BLaER1 (cell line): ENCODE measurements around the gene APLP1.
A peak's percentile ranks its signal among the peaks of the same experiment; 100 is the strongest.

Experiments used
- H3K27ac ChIP-seq: shearing (Covaris generic); formaldehyde crosslinking; 2 replicates; pipeline ENCODE4 v1.8.1; 2022
- H3K27me3 ChIP-seq: shearing (Covaris generic); formaldehyde crosslinking; 2 replicates; pipeline ENCODE4 v1.8.1; 2022
- H3K36me3 ChIP-seq: shearing (Covaris generic); formaldehyde crosslinking; 2 replicates; pipeline ENCODE4 v1.8.1; 2022
- H3K4me1 ChIP-seq: shearing (Covaris generic); formaldehyde crosslinking; 2 replicates; pipeline ENCODE4 v1.8.1; 2022
- H3K4me2 ChIP-seq: shearing (Covaris generic); formaldehyde crosslinking; 2 replicates; pipeline ENCODE4 v1.8.1; 2022
- H3K4me3 ChIP-seq: shearing (Covaris generic); formaldehyde crosslinking; 2 replicates; pipeline ENCODE4 v1.8.1; 2022
- H3K9ac ChIP-seq: shearing (Covaris generic); formaldehyde crosslinking; 2 replicates; pipeline ENCODE4 v1.8.1; 2022
- H3K9me3 ChIP-seq: shearing (Covaris generic); formaldehyde crosslinking; 2 replicates; pipeline ENCODE4 v1.8.1; 2022
- H4K20me1 ChIP-seq: shearing (Covaris generic); formaldehyde crosslinking; 2 replicates; pipeline ENCODE4 v1.8.1; 2022
- Cebpa-rat ChIP-seq: shearing (Covaris generic); IDR thresholded peaks from 2 replicates; pipeline ENCODE4 v1.8.1; 2022

APLP1 gene

DNA sequence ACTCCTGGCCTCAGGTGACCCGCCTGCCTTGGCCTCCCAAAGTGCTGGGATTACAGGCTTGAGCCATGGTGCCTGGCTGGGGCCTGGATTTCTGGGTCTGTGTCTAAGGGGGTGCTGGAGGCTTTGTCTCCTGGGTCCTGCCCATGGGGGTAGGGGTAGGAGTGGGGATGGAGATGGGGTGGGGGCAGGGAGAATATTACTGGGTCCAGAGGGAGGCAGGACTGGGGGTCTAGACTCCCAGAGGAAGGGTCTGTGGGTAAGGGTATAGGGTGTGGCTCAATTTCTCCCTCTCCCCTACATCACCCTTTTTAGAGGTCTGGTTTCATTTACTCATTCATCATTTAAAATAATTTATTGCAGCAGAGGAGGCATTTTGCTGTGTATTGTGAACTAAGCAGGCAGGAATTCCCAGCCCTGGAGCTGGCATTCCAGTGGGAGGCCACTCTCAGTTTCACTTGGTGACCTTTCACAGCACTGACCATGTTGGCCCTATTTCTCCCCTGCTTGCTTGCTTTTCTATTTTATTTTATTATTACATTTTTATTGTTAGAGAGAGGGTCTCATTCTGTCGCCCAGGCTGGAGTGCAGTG lies 32.8 kb downstream of the APLP1 start:
- Histone ChIP-seq H3K27me3 (no peaks in the 10 kb centered on the region), H4K20me1 (no peaks in the 10 kb centered on the region), H3K27ac (peak overlapping the region; percentile 87; the same call in 1 of the 2 replicates), H3K36me3 (peaks cover 18% of the 10 kb centered on the region), H3K9me3 (no peaks in the 10 kb centered on the region), H3K4me1 (peaks cover 67% of the 10 kb centered on the region), H3K9ac (0 out of 2 replicates have a peak overlapping the region, but pooled peaks have one; percentile 74), H3K4me2 (peak overlapping the region; percentile 96), H3K4me3 (peak overlapping the region; percentile 83; the same call in 1 of the 2 replicates)
- no peak for TF ChIP-seq Cebpa-rat

DNA sequence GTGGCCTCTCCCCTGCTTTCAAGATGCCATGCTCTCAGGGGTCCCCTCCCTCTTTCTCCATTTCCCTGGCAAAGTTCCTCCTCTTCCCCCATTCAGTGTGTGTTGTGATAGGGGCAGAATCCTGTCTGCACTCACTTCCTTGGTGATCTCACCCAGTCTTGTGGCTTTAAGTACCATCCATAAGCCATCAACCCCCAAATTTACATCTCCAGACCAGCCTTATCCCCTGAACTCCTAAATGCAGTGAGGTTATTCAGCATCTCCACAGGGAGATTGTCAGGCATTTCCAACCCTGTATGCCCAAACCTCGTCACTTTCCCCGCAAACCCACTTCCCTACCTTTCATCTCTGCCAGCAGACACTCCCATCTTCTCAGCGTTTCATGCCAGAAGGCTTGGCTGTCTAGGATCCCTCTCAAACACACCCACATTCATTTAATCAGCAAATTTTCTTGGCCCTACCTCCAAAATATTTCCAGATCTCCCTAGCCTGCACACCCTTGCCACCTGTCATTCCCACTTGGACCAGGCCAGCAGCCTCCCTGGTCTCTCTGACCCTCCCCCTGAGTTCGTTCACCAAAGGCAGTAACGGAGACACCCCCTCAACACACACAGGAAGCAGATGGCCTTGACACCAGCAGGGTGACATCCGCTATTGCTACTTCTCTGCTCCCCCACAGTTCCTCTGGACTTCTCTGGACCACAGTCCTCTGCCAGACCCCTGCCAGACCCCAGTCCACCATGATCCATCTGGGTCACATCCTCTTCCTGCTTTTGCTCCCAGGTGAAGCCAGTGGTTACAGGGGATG lies 33.7 kb downstream of the APLP1 start, which contains the start of gene HCST:
Gene HCST, plus strand, starts transcription at position 676 of the 808 bp plus-strand sequence. Its CDS starts 65 bp downstream, at position 741.
- H3K9ac ChIP-seq: peak within 1 kb of the TSS; percentile 74
- peak within 1 kb of the TSS; percentile 87 for H3K27ac ChIP-seq
- peaks cover 73% of the 10 kb centered on the region for H3K4me1 ChIP-seq
- no peak for TF ChIP-seq Cebpa-rat
- H3K9me3 ChIP-seq: no peaks in the 10 kb centered on the region
- H3K36me3 ChIP-seq: peaks cover 8% of the 10 kb centered on the region; the same call in 1 of the 2 replicates
- H4K20me1 ChIP-seq: no peaks in the 10 kb centered on the region
- H3K27me3 ChIP-seq: no peaks in the 10 kb centered on the region
- peak within 1 kb of the TSS; percentile 57 for H3K4me3 ChIP-seq
- H3K4me2 ChIP-seq: peak within 1 kb of the TSS; percentile 96

DNA sequence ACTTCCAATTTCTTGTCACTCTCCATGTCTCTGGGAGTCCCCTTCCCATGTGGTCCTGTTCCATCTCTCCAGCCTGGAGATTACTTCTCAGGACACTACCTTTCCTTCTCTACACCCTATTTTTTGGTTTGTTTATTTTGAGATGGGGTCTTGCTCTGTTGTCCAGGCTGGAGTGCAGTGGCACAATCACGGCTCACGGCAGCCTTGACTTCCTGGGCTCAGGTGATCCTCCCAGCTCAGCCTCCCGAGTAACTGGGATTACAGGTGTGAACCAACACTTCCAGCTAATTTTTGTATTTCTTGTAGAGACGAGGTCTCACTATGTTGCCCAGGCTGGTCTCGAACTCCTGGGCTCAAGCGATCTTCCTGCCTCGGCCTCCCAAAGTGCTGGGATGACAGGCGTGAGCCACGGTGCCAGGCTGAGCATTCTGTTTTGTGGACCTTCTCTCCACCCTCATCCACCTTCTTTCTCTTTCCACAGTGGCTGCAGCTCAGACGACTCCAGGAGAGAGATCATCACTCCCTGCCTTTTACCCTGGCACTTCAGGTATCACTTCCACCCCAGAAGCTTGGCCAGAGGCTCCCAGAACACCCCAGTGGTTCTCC lies 34.6 kb downstream of the APLP1 start:
- Histone ChIP-seq H3K27me3 (no peaks in the 10 kb centered on the region), H3K9ac (peak overlapping the region; percentile 74), H3K36me3 (no peaks in the 10 kb centered on the region), H3K9me3 (no peaks in the 10 kb centered on the region), H3K4me1 (peaks cover 77% of the 10 kb centered on the region), H4K20me1 (no peaks in the 10 kb centered on the region), H3K4me3 (peak overlapping the region; percentile 57), H3K4me2 (peak overlapping the region; percentile 96), H3K27ac (peak overlapping the region; percentile 87)
- no peak for TF ChIP-seq Cebpa-rat

DNA sequence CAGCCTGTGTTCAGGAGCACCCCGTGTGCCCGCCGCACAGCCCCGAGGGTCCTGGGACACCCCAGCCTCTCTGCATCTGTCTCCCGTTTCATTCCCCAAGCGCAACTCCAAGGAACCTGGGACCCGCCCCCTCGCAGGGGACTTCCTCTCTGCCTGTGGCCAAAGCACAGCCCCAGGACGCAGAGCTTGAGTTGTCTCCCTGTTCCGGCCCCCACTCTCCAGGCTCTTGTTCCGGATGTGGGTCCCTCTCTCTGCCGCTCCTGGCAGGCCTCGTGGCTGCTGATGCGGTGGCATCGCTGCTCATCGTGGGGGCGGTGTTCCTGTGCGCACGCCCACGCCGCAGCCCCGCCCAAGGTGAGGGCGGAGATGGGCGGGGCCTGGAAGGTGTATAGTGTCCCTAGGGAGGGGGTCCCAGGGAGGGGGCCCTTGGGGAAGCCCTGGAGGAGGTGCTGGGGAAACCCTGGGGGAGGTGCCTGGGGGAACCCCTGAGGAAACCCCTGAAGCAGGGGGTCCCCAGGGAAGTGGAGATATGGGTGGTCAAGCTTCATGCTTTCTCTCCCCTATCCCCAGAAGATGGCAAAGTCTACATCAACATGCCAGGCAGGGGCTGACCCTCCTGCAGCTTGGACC lies 35.3 kb downstream of the APLP1 start:
- H3K27ac ChIP-seq: peak overlapping the region; percentile 87
- H3K4me2 ChIP-seq: peak overlapping the region; percentile 96
- H3K36me3 ChIP-seq: no peaks in the 10 kb centered on the region
- H4K20me1 ChIP-seq: no peaks in the 10 kb centered on the region
- peak overlapping the region; percentile 57 for H3K4me3 ChIP-seq
- no peaks in the 10 kb centered on the region for H3K27me3 ChIP-seq
- H3K4me1 ChIP-seq: peaks cover 77% of the 10 kb centered on the region
- H3K9ac ChIP-seq: peak overlapping the region; percentile 74
- TF ChIP-seq Cebpa-rat: no peak
- H3K9me3 ChIP-seq: no peaks in the 10 kb centered on the region

- Histone ChIP-seq H3K27me3 (no peaks in the 10 kb centered on the region), H3K4me1 (peaks cover 85% of the 10 kb centered on the region), H3K9ac (no peak overlapping the region), H4K20me1 (no peaks in the 10 kb centered on the region), H3K27ac (peak overlapping the region; percentile 8), H3K9me3 (no peaks in the 10 kb centered on the region), H3K4me2 (peak overlapping the region; percentile 96), H3K4me3 (no peak overlapping the region), H3K36me3 (no peaks in the 10 kb centered on the region)
- no peak for TF ChIP-seq Cebpa-rat
Observed at GRCh38 chr19:35904311-35905068, 36.1 kb downstream of the APLP1 start.

DNA sequence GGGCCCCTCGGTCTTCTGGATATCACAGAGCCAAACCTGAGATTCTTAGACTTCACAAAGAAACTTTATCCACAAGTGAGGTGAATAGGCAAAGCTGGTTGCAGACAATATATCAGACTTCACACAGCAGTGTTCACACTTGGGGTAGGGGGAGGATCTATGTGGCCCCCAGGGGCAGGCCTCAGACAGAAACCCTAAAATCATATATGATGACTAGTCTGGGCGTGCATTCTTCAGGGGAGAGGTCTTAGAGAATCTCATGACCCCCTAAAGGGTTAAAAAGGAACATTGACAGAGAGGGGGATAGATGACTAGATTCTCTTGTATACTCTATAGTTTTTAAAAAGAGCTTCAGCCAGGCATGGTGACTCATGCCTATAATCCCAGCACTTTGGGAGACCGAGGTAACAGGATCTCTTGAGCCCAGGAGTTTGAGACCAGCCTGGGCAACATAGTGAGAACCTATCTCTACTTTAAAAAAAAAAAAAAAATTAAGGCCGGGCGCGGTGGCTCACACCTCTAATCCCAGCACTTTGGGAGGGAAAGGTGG lies 36.9 kb downstream of the APLP1 start:
- H3K27me3 ChIP-seq: no peaks in the 10 kb centered on the region
- no peaks in the 10 kb centered on the region for H3K9me3 ChIP-seq
- peak overlapping the region; percentile 96; the same call in 1 of the 2 replicates for H3K4me2 ChIP-seq
- peak overlapping the region; percentile 8; the same call in 1 of the 2 replicates for H3K27ac ChIP-seq
- H3K36me3 ChIP-seq: no peaks in the 10 kb centered on the region
- TF ChIP-seq Cebpa-rat: no peak
- no peak overlapping the region for H3K4me3 ChIP-seq
- peaks cover 92% of the 10 kb centered on the region for H3K4me1 ChIP-seq
- no peak overlapping the region for H3K9ac ChIP-seq
- no peaks in the 10 kb centered on the region for H4K20me1 ChIP-seq

DNA sequence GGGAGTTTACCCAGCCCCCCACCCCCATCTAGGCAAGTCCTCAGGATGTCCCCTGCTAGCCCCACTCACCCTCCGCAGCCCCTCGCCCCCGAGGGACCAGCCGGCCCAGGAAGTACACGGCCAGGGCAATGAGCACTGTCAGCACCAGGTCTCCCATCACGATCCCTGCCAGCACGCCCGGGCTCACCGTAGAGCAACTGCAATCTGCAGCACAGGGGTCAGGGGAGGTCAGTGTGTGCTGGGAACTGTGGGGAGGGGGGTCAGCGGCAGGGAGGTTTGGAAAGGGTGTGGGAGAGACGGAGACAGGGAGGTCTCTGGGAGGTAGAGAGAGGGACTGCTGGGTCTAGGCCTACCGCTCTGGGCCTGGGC lies 39.0 kb downstream of the APLP1 start:
- Histone ChIP-seq H3K9ac (no peak overlapping the region), H3K9me3 (no peaks in the 10 kb centered on the region), H4K20me1 (no peaks in the 10 kb centered on the region), H3K4me1 (peaks cover 92% of the 10 kb centered on the region), H3K4me3 (no peak overlapping the region), H3K27ac (peak overlapping the region; percentile 98), H3K36me3 (no peaks in the 10 kb centered on the region), H3K27me3 (no peaks in the 10 kb centered on the region), H3K4me2 (peak overlapping the region; percentile 98)
- TF ChIP-seq Cebpa-rat: no peak

GRCh38 chr19:35908010-35908441 lies 39.7 kb downstream of the APLP1 start, which contains the start of gene TYROBP:
Gene TYROBP (minus strand): TSS chr19:35908295. CDS start chr19:35908228, 67 bp downstream.
- H3K27me3 ChIP-seq: no peaks in the 10 kb centered on the region
- TF ChIP-seq Cebpa-rat: no peak
- 0 out of 2 replicates have a peak within 1 kb of the TSS, but pooled peaks have one; percentile 3 for H3K4me3 ChIP-seq
- peak within 1 kb of the TSS; percentile 98 for H3K27ac ChIP-seq
- peak within 1 kb of the TSS; percentile 58; the same call in 1 of the 2 replicates for H3K9ac ChIP-seq
- H4K20me1 ChIP-seq: no peaks in the 10 kb centered on the region
- H3K4me1 ChIP-seq: peaks cover 85% of the 10 kb centered on the region
- H3K9me3 ChIP-seq: no peaks in the 10 kb centered on the region
- no peaks in the 10 kb centered on the region for H3K36me3 ChIP-seq
- H3K4me2 ChIP-seq: peak within 1 kb of the TSS; percentile 98
